Endothelial cell (in vitro differentiated cells): ENCODE results near the gene PAFAH1B1. TPM values are rescaled to one million over a fixed set of nuclear protein-coding genes. Genes with fewer than 3 reads are reported as not detected.
"Not testable (repeated sequence)": the region's sequence is repeated elsewhere in the genome, so short reads cannot be mapped to it uniquely, and the experiment has no call there.

ENCODE experiments used
- DNase-seq: peaks from one replicate; pipeline ENCODE4 v3.0.0; 2021; ENCODE audit warnings: low spot score
- H3K27ac Mint-ChIP-seq: one replicate; pipeline ENCODE4 v1.8.0; 2021; ENCODE audit warnings: mixed read lengths, inconsistent platforms; ENCODE audit not compliant: unreplicated experiment
- H3K27me3 Mint-ChIP-seq: one replicate; pipeline ENCODE4 v1.8.0; 2021; ENCODE audit warnings: mild to moderate bottlenecking, moderate library complexity, mixed read lengths, inconsistent platforms; ENCODE audit not compliant: unreplicated experiment
- H3K36me3 Mint-ChIP-seq: one replicate; pipeline ENCODE4 v1.8.0; 2021; ENCODE audit warnings: mild to moderate bottlenecking, low read depth, mixed read lengths, inconsistent platforms; ENCODE audit not compliant: unreplicated experiment
- H3K4me1 Mint-ChIP-seq: one replicate; pipeline ENCODE4 v1.8.0; 2021; ENCODE audit warnings: mild to moderate bottlenecking, mixed read lengths, inconsistent platforms; ENCODE audit not compliant: unreplicated experiment
- H3K4me3 Mint-ChIP-seq: one replicate; pipeline ENCODE4 v1.8.0; 2021; ENCODE audit warnings: mild to moderate bottlenecking, mixed read lengths, inconsistent platforms; ENCODE audit not compliant: unreplicated experiment
- H3K9me3 Mint-ChIP-seq: one replicate; pipeline ENCODE4 v1.8.0; 2021; ENCODE audit warnings: mixed read lengths, inconsistent platforms; ENCODE audit not compliant: unreplicated experiment
- total RNA-seq: library from RNA; stranded (reverse); fragmentation: NEBNext Ultra II Directional; extraction: Animal tissue kit (Norgen Biotek cat#: 25700); gene quantifications from one replicate; pipeline ENCODE4 v1.2.1, GENCODE V29; 2021; ENCODE audit not compliant: unreplicated experiment
- TF ChIP-seq, protein P1 (sequence below): fragments of 200-600 bp; sonication (generic); IDR thresholded peaks from one replicate; pipeline ENCODE4 v1.5.0; 2021; ENCODE audit warnings: antibody characterized with exemption; ENCODE audit not compliant: unreplicated experiment

The PAFAH1B1 gene
- total RNA-seq, 1 donor from 2014 or later = 141 TPM

DNA sequence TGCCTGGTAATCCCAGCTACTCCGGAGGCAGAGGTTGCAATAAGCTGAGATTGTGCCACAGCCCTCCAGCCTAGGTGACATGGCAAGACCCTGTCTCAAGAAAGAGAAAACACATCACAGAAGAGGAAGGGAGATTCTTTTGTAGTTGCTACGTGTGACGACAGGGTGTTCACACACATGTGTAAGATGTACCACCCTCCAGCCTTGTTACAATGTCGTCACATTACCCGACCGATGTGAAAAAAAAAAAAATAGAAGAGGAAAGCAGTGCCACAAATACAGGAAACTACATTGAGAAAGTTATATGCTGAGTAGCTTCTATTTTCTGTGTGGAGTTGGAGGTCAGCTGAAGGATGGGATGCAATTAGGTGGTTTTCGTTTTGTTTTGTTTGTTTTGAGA lies 62.1 kb downstream of the PAFAH1B1 start:
- DNase-seq = no peak
- no peak overlapping the region for H3K4me3 Mint-ChIP-seq
- H3K36me3 Mint-ChIP-seq = peaks cover 26% of the 10 kb centered on the region
- peaks cover 8% of the 10 kb centered on the region for H3K4me1 Mint-ChIP-seq
- H3K27ac Mint-ChIP-seq = peak overlapping the region; percentile 82
- peaks cover 6% of the 10 kb centered on the region for H3K27me3 Mint-ChIP-seq
- TF ChIP-seq, protein P1, sequence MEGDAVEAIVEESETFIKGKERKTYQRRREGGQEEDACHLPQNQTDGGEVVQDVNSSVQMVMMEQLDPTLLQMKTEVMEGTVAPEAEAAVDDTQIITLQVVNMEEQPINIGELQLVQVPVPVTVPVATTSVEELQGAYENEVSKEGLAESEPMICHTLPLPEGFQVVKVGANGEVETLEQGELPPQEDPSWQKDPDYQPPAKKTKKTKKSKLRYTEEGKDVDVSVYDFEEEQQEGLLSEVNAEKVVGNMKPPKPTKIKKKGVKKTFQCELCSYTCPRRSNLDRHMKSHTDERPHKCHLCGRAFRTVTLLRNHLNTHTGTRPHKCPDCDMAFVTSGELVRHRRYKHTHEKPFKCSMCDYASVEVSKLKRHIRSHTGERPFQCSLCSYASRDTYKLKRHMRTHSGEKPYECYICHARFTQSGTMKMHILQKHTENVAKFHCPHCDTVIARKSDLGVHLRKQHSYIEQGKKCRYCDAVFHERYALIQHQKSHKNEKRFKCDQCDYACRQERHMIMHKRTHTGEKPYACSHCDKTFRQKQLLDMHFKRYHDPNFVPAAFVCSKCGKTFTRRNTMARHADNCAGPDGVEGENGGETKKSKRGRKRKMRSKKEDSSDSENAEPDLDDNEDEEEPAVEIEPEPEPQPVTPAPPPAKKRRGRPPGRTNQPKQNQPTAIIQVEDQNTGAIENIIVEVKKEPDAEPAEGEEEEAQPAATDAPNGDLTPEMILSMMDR = no peak
- no peaks in the 10 kb centered on the region for H3K9me3 Mint-ChIP-seq

DNA sequence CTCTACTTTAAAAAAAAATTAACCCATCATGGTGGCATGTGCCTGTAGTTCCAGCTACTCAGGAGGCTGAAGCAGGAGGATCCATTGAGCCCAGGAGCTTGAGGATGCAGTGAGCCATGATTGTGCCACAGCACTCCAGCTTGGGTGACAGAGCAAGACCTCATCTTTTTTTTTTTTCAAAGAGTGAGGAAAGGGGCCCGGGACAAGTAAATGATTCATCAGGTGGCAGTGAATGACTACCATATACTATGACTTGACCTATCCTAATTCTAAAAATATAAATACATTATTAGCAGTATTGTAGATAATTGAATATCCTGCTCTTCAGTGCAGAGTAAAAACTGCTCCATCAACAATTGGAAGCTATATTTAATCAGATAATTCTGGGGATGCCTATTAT lies 62.8 kb downstream of the PAFAH1B1 start:
- Mint-ChIP-seq H3K9me3 (no peaks in the 10 kb centered on the region), H3K27ac (no peak overlapping the region), H3K4me3 (no peak overlapping the region), H3K4me1 (peaks cover 8% of the 10 kb centered on the region), H3K36me3 (peaks cover 21% of the 10 kb centered on the region), H3K27me3 (peaks cover 6% of the 10 kb centered on the region)
- no peak for DNase-seq
- TF ChIP-seq, protein P1 = no peak

DNA sequence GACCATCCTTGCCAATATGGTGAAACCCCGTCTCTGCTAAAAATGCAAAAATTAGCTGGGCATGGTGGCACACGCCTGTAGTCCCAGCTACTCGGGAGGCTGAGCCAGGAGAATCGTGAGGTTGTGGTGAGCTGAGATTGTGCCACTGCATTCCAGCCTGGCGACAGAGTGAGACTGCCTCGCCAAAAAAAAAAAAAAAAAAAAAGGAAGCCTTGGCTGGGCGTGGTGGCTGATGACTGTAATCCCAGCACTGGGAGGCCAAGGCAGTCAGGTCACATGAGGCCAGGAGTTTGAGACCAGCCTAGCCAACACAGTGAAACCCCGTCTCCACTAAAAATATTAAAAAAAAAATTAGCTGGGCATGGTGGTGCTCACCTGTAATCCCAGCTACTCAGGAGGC lies 65.9 kb downstream of the PAFAH1B1 start:
- H3K27ac Mint-ChIP-seq, H3K27me3 Mint-ChIP-seq, H3K4me1 Mint-ChIP-seq, DNase-seq, H3K9me3 Mint-ChIP-seq, H3K4me3 Mint-ChIP-seq: not testable (repeated sequence)
- H3K36me3 Mint-ChIP-seq = peaks cover 13% of the 10 kb centered on the region

DNA sequence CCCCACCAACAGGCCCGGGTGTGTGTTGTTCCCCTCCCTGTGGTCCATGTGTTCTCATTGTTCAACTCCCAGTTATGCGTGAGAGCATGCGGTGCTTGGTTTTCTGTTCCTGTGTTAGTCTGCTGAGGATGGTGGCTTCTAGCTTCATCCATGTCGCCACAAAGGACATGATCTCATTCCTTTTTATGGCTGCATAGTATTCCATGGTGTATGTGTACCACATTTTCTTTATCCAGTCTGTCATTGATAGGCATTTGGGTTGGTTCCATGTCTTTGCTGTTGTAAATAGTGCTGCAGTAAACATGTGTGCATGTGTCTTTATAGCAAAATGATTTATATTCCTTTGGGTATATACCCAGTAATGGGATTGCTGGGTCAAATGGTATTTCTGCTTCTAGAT lies 67.0 kb downstream of the PAFAH1B1 start:
- DNase-seq, H3K4me1 Mint-ChIP-seq, H3K9me3 Mint-ChIP-seq, H3K27me3 Mint-ChIP-seq: not testable (repeated sequence)
- Mint-ChIP-seq H3K36me3 (peaks cover 12% of the 10 kb centered on the region), H3K4me3 (peak overlapping the region; percentile 8), H3K27ac (peak overlapping the region; percentile 41)

DNA sequence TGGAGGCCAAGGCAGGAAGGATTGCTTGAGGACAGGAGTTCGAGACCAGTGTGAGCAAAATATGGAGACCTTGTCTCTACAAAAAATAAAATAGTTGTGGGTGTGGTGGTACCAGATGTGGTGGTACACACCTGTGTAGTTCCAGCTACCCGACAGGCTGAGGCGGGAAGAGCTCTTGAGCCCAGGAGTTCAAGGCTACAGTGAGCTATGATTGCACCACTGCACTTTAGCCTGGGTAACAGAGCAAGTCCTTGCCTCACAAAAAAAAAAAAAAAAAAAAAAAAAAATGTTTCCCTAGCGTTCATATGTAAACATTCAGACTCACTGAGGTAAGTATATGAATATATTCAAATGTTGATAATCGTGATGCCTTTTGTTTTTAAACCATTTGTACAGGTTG lies 78.6 kb downstream of the PAFAH1B1 start:
- H3K4me3 Mint-ChIP-seq = no peak overlapping the region
- H3K27me3 Mint-ChIP-seq = no peaks in the 10 kb centered on the region
- H3K36me3 Mint-ChIP-seq = peaks cover 30% of the 10 kb centered on the region
- TF ChIP-seq, protein P1 = no peak
- H3K9me3 Mint-ChIP-seq = no peaks in the 10 kb centered on the region
- H3K4me1 Mint-ChIP-seq = peaks cover 9% of the 10 kb centered on the region
- no peak overlapping the region for H3K27ac Mint-ChIP-seq
- no peak for DNase-seq

DNA sequence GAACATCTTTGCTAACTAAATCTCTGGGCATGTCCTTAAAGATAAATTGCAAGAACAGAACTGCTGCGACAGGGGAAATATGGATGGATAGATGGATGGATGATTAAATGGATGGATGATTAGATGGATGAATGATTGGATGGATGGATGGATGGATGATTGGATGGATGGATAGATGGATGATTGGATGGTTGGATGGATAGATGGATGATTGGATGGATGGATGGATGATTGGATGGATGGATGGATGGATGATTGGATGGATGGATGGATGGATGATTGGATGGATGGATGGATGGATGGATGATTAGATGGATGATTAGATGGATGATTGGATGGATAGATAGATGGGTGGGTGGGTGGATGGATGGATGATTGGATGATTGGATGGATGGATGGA lies 85.8 kb downstream of the PAFAH1B1 start:
- not testable (repeated sequence) for H3K27me3 Mint-ChIP-seq, H3K9me3 Mint-ChIP-seq, H3K27ac Mint-ChIP-seq, DNase-seq, H3K4me3 Mint-ChIP-seq
- H3K4me1 Mint-ChIP-seq = peaks cover 14% of the 10 kb centered on the region
- H3K36me3 Mint-ChIP-seq = peaks cover 26% of the 10 kb centered on the region

DNA sequence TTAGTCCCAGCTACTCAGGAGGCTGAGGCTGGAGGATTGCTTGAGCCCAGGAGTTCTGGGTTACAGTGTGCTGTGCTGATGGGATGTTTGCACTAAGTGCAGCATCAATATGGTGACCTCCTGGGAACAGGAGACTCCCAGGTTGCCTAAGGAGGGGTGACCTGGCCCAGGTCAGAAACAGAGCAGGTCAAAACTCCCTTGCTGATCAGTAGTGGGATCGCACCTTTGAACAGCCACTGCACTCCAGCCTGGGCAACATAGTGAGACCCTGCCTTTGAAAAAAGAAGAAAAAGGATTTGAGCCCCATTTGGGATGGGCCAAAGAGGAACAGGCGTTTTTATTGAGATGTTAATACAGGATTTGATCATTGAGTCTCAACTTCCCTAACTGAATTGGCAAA lies 87.5 kb downstream of the PAFAH1B1 start:
- H3K9me3 Mint-ChIP-seq = no peaks in the 10 kb centered on the region
- DNase-seq = no peak
- H3K4me3 Mint-ChIP-seq = no peak overlapping the region
- peaks cover 6% of the 10 kb centered on the region for H3K27me3 Mint-ChIP-seq
- no peak overlapping the region for H3K27ac Mint-ChIP-seq
- H3K4me1 Mint-ChIP-seq = peaks cover 16% of the 10 kb centered on the region
- H3K36me3 Mint-ChIP-seq = peaks cover 22% of the 10 kb centered on the region
- TF ChIP-seq, protein P1 = no peak
